C4-2B (cell line): ENCODE data around the gene LEMD3.

Source experiments
- H3K27ac ChIP-seq: fragments of 450-650 bp; 2 replicates; pipeline ENCODE4 v1.5.1; 2017
- CTCF ChIP-seq: fragments of 450-650 bp; conservative IDR thresholded peaks from 2 replicates; pipeline ENCODE4 v1.5.1; 2017; ENCODE audit warnings: mild to moderate bottlenecking
- ZFX ChIP-seq: fragments of 450-650 bp; IDR thresholded peaks from 2 replicates; pipeline ENCODE4 v1.6.1; 2017

The LEMD3 gene

GRCh38 chr12:65126482-65126881, 42.9 kb upstream of the LEMD3 start:
- H3K27ac ChIP-seq: no peak overlapping the region
- TF ChIP-seq CTCF: no peak
- no peak for TF ChIP-seq ZFX

- TF ChIP-seq CTCF (no peak), ZFX (no peak)
- no peak overlapping the region for H3K27ac ChIP-seq
These were observed 35.5 kb upstream of the LEMD3 start for GRCh38 chr12:65133879-65134278.

GRCh38 chr12:65139389-65139788, 30.0 kb upstream of the LEMD3 start:
- no peak for TF ChIP-seq ZFX
- TF ChIP-seq CTCF: no peak
- no peak overlapping the region for H3K27ac ChIP-seq

GRCh38 chr12:65140738-65141137, 28.6 kb upstream of the LEMD3 start:
- no peak overlapping the region for H3K27ac ChIP-seq

GRCh38 chr12:65147312-65147905, 22.0 kb upstream of the LEMD3 start:
- TF ChIP-seq CTCF (no peak), ZFX (no peak)
- no peak overlapping the region for H3K27ac ChIP-seq

More at GRCh38 chr12:65140738-65141137, 28.6 kb upstream of the LEMD3 start:
- no peak for TF ChIP-seq CTCF
- no peak for TF ChIP-seq ZFX

- no peak overlapping the region for H3K27ac ChIP-seq
- TF ChIP-seq CTCF: no peak
- no peak for TF ChIP-seq ZFX
These were observed 17.4 kb upstream of the LEMD3 start for GRCh38 chr12:65152012-65152411.

GRCh38 chr12:65152596-65152995, 16.8 kb upstream of the LEMD3 start:
- no peak overlapping the region for H3K27ac ChIP-seq
- TF ChIP-seq ZFX (no peak), CTCF (no peak)
